Thoracic aorta (tissue), 2 donors: ENCODE measurements around the gene DCN. TPM values are rescaled to one million over a fixed set of nuclear protein-coding genes. Genes with fewer than 3 reads are reported as not detected.

ENCODE experiments used
- ATAC-seq: fragments of 150-250 bp; one replicate; pipeline ENCODE4 v1.8.0; 2017; ENCODE audit warnings: low read depth; ENCODE audit not compliant: insufficient number of reproducible peaks, low FRiP score
- DNase-seq: peaks from one replicate; pipeline ENCODE4 v3.0.0-alpha.2; 2020; ENCODE audit warnings: low spot score
- H3K27ac ChIP-seq, 2 donors: fragments of 200-600 bp; sonication (generic); 1 replicate in 1 of 2; 2 replicates in 1 of 2; pipeline ENCODE4 v1.5.1; 2016; ENCODE audit warnings: mild to moderate bottlenecking in 2 of 2, moderate library complexity in 2 of 2
- H3K27me3 ChIP-seq: fragments of 200-600 bp; sonication (generic); replicated peaks from 2 replicates; pipeline ENCODE4 v1.6.0; 2016; ENCODE audit warnings: mild to moderate bottlenecking; ENCODE audit not compliant: insufficient read depth
- H3K36me3 ChIP-seq: fragments of 200-600 bp; sonication (generic); one replicate; pipeline ENCODE4 v1.5.1; 2016
- H3K4me1 ChIP-seq, 2 donors: fragments of 200-600 bp; sonication (generic); 1 replicate in 1 of 2; 2 replicates in 1 of 2; pipeline versions ENCODE4 v1.5.1 to v1.6.0; 2016; ENCODE audit warnings: low read depth in 2 of 2, mild to moderate bottlenecking in 1 of 2; ENCODE audit not compliant: control insufficient read depth in 1 of 2
- H3K4me3 ChIP-seq: fragments of 200-600 bp; sonication (generic); 2 replicates; pipeline ENCODE4 v1.5.1; 2016; ENCODE audit warnings: mild to moderate bottlenecking
- H3K9me3 ChIP-seq: fragments of 200-600 bp; sonication (generic); 2 replicates; pipeline ENCODE4 v1.5.1; 2016
- CTCF ChIP-seq: fragments of 200-600 bp; sonication (generic); IDR thresholded peaks from one replicate; pipeline ENCODE4 v1.5.1; 2019; ENCODE audit warnings: antibody characterized with exemption
- total RNA-seq, 2 donors: library from RNA; depleted of rRNA; stranded (reverse); fragments of >200 nt; gene quantifications; one replicate each; pipeline versions ENCODE4 v1.1.0 to v1.2.3, GENCODE V29; 2016

Gene DCN
- total RNA-seq, 2 donors from 2014 or later, result 869 to 1,972 TPM

GRCh38 chr12:91222746-91223145 is 40.1 kb upstream of the DCN start:
- no peaks in the 10 kb centered on the region for H3K27me3 ChIP-seq
- H3K36me3 ChIP-seq, result no peaks in the 10 kb centered on the region
- no peak for ATAC-seq
- no peaks in the 10 kb centered on the region for H3K9me3 ChIP-seq
- no peak overlapping the region for H3K4me3 ChIP-seq
- no peak for TF ChIP-seq CTCF
- no peak overlapping the region for H3K27ac ChIP-seq
- DNase-seq, result no peak
- H3K4me1 ChIP-seq, result no peaks in the 10 kb centered on the region

GRCh38 chr12:91219919-91220318 is 37.3 kb upstream of the DCN start:
- DNase-seq, result no peak
- H3K4me3 ChIP-seq, result no peak overlapping the region
- no peak for ATAC-seq
- no peak overlapping the region for H3K27ac ChIP-seq
- no peaks in the 10 kb centered on the region for H3K36me3 ChIP-seq
- no peaks in the 10 kb centered on the region for H3K9me3 ChIP-seq
- no peaks in the 10 kb centered on the region for H3K27me3 ChIP-seq
- TF ChIP-seq CTCF, result no peak
- no peaks in the 10 kb centered on the region for H3K4me1 ChIP-seq

- no peaks in the 10 kb centered on the region for H3K4me1 ChIP-seq
- ATAC-seq (no peak), DNase-seq (no peak)
- no peak for TF ChIP-seq CTCF
- H3K27ac ChIP-seq, result no peak overlapping the region
- no peaks in the 10 kb centered on the region for H3K27me3 ChIP-seq
- no peaks in the 10 kb centered on the region for H3K36me3 ChIP-seq
- no peaks in the 10 kb centered on the region for H3K9me3 ChIP-seq
- no peak overlapping the region for H3K4me3 ChIP-seq
Observed at GRCh38 chr12:91219511-91219910, 36.9 kb upstream of the DCN start.

GRCh38 chr12:91216871-91217270 is 34.3 kb upstream of the DCN start:
- Histone ChIP-seq H3K4me1 (no peaks in the 10 kb centered on the region), H3K27me3 (no peaks in the 10 kb centered on the region), H3K4me3 (no peak overlapping the region), H3K36me3 (no peaks in the 10 kb centered on the region), H3K9me3 (no peaks in the 10 kb centered on the region), H3K27ac (no peak overlapping the region)
- TF ChIP-seq CTCF, result no peak
- ATAC-seq (no peak), DNase-seq (no peak)

- DNase-seq, result no peak
- Histone ChIP-seq H3K27me3 (no peaks in the 10 kb centered on the region), H3K9me3 (no peaks in the 10 kb centered on the region), H3K4me1 (no peaks in the 10 kb centered on the region), H3K4me3 (no peak overlapping the region), H3K36me3 (no peaks in the 10 kb centered on the region), H3K27ac (no peak overlapping the region)
- ATAC-seq, result no peak
- no peak for TF ChIP-seq CTCF
Observed at GRCh38 chr12:91215940-91216454, 33.4 kb upstream of the DCN start.
